Breast epithelium (tissue), 3 donors: Measurements from ENCODE around the gene KSR2.

Experiments used
- POLR2AphosphoS5 ChIP-seq, 3 donors: sonication (generic); formaldehyde crosslinking; IDR thresholded peaks; one replicate each; pipeline ENCODE4 v1.6.1; 2017; ENCODE audit warnings: antibody characterized with exemption in 3 of 3
- TF ChIP-seq, protein P1 (sequence below), 3 donors: fragments of 450-650 bp; IDR thresholded peaks; one replicate each; pipeline ENCODE4 v1.5.1; 2016 to 2017; ENCODE audit warnings: antibody characterized with exemption in 3 of 3, mild to moderate bottlenecking in 3 of 3, moderate library complexity in 3 of 3

DNA sequence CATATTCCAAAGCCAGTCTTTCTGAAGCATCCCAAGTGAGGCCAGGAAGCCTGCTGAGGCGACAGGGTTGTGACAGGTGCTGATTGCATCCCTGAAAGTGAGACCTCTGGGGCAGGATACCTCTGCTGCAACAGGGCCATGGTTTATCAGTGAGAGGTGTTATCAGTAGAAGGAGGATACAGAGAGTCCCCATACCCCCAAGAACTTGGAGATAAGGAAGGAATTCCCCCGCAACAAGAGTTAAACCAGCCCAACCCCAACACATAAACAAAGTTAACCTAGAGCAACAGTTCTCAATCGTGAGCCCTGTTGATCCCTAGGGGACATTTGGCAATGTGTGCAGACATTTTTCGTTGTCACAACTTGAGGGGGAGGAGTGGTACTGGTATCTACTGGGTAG lies 374.3 kb downstream of the KSR2 start:
- TF ChIP-seq, protein P1, sequence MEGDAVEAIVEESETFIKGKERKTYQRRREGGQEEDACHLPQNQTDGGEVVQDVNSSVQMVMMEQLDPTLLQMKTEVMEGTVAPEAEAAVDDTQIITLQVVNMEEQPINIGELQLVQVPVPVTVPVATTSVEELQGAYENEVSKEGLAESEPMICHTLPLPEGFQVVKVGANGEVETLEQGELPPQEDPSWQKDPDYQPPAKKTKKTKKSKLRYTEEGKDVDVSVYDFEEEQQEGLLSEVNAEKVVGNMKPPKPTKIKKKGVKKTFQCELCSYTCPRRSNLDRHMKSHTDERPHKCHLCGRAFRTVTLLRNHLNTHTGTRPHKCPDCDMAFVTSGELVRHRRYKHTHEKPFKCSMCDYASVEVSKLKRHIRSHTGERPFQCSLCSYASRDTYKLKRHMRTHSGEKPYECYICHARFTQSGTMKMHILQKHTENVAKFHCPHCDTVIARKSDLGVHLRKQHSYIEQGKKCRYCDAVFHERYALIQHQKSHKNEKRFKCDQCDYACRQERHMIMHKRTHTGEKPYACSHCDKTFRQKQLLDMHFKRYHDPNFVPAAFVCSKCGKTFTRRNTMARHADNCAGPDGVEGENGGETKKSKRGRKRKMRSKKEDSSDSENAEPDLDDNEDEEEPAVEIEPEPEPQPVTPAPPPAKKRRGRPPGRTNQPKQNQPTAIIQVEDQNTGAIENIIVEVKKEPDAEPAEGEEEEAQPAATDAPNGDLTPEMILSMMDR (IDR thresholded peaks at IDR 0.05), result no peak
- TF ChIP-seq POLR2AphosphoS5 (IDR thresholded peaks at IDR 0.05), result no peak
